ENCODE data around the gene PHACTR4. TPM values are rescaled to one million over a fixed set of nuclear protein-coding genes. Genes with fewer than 3 reads are reported as not detected.

Gene PHACTR4
- total and polyA plus RNA-seq, 9 of the 15 experiments (the other 6 are each of a cell fraction or from before 2014, with no cell fraction given), result 6.4 to 43.6 (median 14.2) TPM

DNA sequence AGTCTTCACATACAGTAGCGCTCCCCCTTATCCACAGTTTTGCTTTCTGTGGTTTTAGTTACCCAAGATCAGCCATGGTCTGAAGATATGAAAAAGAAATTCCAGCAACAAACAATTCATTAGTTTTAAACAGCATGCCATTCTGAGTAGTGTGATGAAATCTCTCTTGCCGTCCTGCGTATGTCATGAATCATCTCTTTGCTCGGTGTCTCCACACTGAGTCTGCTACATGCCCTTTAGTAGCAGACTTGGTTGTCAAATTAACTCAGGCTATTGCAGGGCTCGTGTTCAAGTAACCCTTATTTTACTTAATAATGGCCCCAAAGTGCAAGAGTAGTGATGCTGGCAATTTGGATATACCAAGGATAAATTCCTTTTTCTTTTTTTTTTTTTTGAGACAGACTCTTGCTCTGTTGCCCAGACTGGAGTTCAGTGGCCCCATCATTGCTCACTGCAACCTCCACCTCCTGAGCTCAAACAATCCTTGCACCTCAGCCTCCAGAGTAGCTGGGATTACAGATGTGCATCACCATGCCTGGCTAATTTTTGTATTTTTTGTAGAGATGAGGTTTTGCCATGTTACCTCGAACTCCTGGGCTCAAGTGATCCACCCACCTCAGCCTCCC is 22.6 kb downstream of the PHACTR4 start (continued):
- TF ChIP-seq, protein P1, sequence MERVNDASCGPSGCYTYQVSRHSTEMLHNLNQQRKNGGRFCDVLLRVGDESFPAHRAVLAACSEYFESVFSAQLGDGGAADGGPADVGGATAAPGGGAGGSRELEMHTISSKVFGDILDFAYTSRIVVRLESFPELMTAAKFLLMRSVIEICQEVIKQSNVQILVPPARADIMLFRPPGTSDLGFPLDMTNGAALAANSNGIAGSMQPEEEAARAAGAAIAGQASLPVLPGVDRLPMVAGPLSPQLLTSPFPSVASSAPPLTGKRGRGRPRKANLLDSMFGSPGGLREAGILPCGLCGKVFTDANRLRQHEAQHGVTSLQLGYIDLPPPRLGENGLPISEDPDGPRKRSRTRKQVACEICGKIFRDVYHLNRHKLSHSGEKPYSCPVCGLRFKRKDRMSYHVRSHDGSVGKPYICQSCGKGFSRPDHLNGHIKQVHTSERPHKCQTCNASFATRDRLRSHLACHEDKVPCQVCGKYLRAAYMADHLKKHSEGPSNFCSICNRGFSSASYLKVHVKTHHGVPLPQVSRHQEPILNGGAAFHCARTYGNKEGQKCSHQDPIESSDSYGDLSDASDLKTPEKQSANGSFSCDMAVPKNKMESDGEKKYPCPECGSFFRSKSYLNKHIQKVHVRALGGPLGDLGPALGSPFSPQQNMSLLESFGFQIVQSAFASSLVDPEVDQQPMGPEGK (CRISPR knock-in tag; IDR thresholded peaks at IDR 0.05; ENCODE audit: borderline replicate concordance), result no peak
- no peak for TF ChIP-seq NONO (IDR thresholded peaks at IDR 0.05; ENCODE audit: low read depth in 2 of 2, low read length in 1 of 2)
- TF ChIP-seq HDAC2 (IDR thresholded peaks at IDR 0.05), result peak; percentile 64; the same call in 1 of the 2 replicates
- TF ChIP-seq PTTG1 (tag; IDR thresholded peaks at IDR 0.05; ENCODE audit: low read depth), result no peak
- TF ChIP-seq ZNF175 (CRISPR knock-in tag; IDR thresholded peaks at IDR 0.05; ENCODE audit: low read depth), result no peak
- no peak for TF ChIP-seq ZNF717 (CRISPR knock-in tag; IDR thresholded peaks at IDR 0.05)
- TF ChIP-seq, protein P2, sequence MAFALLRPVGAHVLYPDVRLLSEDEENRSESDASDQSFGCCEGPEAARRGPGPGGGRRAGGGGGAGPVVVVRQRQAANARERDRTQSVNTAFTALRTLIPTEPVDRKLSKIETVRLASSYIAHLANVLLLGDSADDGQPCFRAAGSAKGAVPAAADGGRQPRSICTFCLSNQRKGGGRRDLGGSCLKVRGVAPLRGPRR (CRISPR knock-in tag; IDR thresholded peaks at IDR 0.05), result no peak
- no peak for TF ChIP-seq TGIF2 (CRISPR knock-in tag; IDR thresholded peaks at IDR 0.05)
- no peak for TF ChIP-seq ZNF586 (CRISPR knock-in tag; conservative IDR thresholded peaks at IDR 0.05)
- TF ChIP-seq GATAD2A (IDR thresholded peaks at IDR 0.05), result 0 out of 2 replicates have a peak, but pooled peaks have one; percentile 52
- TF ChIP-seq, protein P3, sequence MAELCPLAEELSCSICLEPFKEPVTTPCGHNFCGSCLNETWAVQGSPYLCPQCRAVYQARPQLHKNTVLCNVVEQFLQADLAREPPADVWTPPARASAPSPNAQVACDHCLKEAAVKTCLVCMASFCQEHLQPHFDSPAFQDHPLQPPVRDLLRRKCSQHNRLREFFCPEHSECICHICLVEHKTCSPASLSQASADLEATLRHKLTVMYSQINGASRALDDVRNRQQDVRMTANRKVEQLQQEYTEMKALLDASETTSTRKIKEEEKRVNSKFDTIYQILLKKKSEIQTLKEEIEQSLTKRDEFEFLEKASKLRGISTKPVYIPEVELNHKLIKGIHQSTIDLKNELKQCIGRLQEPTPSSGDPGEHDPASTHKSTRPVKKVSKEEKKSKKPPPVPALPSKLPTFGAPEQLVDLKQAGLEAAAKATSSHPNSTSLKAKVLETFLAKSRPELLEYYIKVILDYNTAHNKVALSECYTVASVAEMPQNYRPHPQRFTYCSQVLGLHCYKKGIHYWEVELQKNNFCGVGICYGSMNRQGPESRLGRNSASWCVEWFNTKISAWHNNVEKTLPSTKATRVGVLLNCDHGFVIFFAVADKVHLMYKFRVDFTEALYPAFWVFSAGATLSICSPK (IDR thresholded peaks at IDR 0.05; ENCODE audit: borderline replicate concordance), result no peak
- peak; percentile 77; the same call in 1 of the 2 replicates for TF ChIP-seq JUN (IDR thresholded peaks at IDR 0.05; ENCODE audit: borderline replicate concordance, low read depth, low read length)
- TF ChIP-seq JUN (CRISPR knock-in tag; IDR thresholded peaks at IDR 0.05; ENCODE audit: borderline replicate concordance), result no peak
- TF ChIP-seq NRF1 (conservative IDR thresholded peaks at IDR 0.05 in 1 of 2, IDR thresholded peaks at IDR 0.05 in 1 of 2), result peak in 1 of 2 experiments; percentile 58; a peak in 2 of 4 replicates
- no peak for TF ChIP-seq TAF1 (IDR thresholded peaks at IDR 0.05; ENCODE audit: control insufficient read depth, extremely low read depth, insufficient read depth, low read length, severe bottlenecking)
- no peak for TF ChIP-seq SUPT5H (IDR thresholded peaks at IDR 0.05)
- TF ChIP-seq, protein P4, sequence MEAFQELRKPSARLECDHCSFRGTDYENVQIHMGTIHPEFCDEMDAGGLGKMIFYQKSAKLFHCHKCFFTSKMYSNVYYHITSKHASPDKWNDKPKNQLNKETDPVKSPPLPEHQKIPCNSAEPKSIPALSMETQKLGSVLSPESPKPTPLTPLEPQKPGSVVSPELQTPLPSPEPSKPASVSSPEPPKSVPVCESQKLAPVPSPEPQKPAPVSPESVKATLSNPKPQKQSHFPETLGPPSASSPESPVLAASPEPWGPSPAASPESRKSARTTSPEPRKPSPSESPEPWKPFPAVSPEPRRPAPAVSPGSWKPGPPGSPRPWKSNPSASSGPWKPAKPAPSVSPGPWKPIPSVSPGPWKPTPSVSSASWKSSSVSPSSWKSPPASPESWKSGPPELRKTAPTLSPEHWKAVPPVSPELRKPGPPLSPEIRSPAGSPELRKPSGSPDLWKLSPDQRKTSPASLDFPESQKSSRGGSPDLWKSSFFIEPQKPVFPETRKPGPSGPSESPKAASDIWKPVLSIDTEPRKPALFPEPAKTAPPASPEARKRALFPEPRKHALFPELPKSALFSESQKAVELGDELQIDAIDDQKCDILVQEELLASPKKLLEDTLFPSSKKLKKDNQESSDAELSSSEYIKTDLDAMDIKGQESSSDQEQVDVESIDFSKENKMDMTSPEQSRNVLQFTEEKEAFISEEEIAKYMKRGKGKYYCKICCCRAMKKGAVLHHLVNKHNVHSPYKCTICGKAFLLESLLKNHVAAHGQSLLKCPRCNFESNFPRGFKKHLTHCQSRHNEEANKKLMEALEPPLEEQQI (IDR thresholded peaks at IDR 0.05), result 0 out of 2 replicates have a peak, but pooled peaks have one; percentile 48
- peak; percentile 83 for TF ChIP-seq DPF2 (IDR thresholded peaks at IDR 0.05)
- TF ChIP-seq CBFA2T2 (conservative IDR thresholded peaks at IDR 0.05), result no peak
- peak; percentile 69 for TF ChIP-seq MYC (IDR thresholded peaks at IDR 0.05; ENCODE audit: low read depth, low read length)
- no peak for TF ChIP-seq MYC (CRISPR knock-in tag; IDR thresholded peaks at IDR 0.05; ENCODE audit: borderline replicate concordance, low read depth)
- no peak for TF ChIP-seq MTF1 (CRISPR knock-in tag; IDR thresholded peaks at IDR 0.05; ENCODE audit: borderline replicate concordance)

Measured in K562 (cell line).